ENCODE data around the gene FAM241B. TPM values are rescaled to one million over a fixed set of nuclear protein-coding genes. Genes with fewer than 3 reads are reported as not detected.

The FAM241B gene
- total and polyA plus RNA-seq, 2 donors from 2014 or later, result 7.6 to 23.7 TPM

DNA sequence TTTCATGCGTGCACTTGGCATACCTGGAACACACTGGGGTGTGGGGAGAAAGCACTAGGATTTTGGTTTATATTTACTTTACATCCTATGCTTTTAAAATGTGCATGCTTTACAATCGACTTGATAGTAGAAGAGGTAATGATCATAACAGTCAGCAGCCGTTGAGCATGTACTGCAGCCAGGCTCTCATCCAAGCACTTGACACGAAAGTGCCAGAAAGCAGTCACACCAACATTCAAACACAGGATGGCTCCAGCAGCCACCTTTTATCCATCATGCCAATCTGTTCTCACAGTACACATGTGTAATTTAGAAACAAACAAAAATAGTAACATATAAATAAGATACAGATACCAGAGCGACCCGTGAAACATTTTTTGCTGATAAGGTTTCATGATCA lies 1.2 kb upstream of the FAM241B start:
- H3K27me3 ChIP-seq (ENCODE audit: control insufficient read depth, insufficient read depth, low read length), result no peaks in the 10 kb centered on the region
- no peaks in the 10 kb centered on the region for H3K9me3 ChIP-seq (ENCODE audit: control insufficient read depth in 2 of 3, insufficient read depth in 1 of 3, low read length in 3 of 3)
- no peak overlapping the region for H3K4me3 ChIP-seq (ENCODE audit: low read length in 3 of 3)
- DNase-seq, result peak in 1 of 5 donors; percentile 5
- H3K4me1 ChIP-seq (ENCODE audit: control insufficient read depth in 2 of 3, insufficient read depth in 2 of 3, low read depth in 1 of 3, low read length in 3 of 3), result peaks cover 0 to 4% (median 0%) of the 10 kb centered on the region in 3 donors
- no peak overlapping the region for H3K27ac ChIP-seq (ENCODE audit: low read depth in 2 of 2, low read length in 2 of 2)
- no peak for FAIRE-seq
- TF ChIP-seq, protein P1, sequence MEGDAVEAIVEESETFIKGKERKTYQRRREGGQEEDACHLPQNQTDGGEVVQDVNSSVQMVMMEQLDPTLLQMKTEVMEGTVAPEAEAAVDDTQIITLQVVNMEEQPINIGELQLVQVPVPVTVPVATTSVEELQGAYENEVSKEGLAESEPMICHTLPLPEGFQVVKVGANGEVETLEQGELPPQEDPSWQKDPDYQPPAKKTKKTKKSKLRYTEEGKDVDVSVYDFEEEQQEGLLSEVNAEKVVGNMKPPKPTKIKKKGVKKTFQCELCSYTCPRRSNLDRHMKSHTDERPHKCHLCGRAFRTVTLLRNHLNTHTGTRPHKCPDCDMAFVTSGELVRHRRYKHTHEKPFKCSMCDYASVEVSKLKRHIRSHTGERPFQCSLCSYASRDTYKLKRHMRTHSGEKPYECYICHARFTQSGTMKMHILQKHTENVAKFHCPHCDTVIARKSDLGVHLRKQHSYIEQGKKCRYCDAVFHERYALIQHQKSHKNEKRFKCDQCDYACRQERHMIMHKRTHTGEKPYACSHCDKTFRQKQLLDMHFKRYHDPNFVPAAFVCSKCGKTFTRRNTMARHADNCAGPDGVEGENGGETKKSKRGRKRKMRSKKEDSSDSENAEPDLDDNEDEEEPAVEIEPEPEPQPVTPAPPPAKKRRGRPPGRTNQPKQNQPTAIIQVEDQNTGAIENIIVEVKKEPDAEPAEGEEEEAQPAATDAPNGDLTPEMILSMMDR (IDR thresholded peaks at IDR 0.05; ENCODE audit: borderline replicate concordance, extremely low read depth, insufficient read depth), result no peak
- intact Hi-C loops (cut with DNase I), result no loop called here
- H3K9ac ChIP-seq (ENCODE audit: low read length in 3 of 3), result no peak overlapping the region
- H3K36me3 ChIP-seq (ENCODE audit: control insufficient read depth in 2 of 3, insufficient read depth in 3 of 3, low read length in 3 of 3), result no peaks in the 10 kb centered on the region

DNA sequence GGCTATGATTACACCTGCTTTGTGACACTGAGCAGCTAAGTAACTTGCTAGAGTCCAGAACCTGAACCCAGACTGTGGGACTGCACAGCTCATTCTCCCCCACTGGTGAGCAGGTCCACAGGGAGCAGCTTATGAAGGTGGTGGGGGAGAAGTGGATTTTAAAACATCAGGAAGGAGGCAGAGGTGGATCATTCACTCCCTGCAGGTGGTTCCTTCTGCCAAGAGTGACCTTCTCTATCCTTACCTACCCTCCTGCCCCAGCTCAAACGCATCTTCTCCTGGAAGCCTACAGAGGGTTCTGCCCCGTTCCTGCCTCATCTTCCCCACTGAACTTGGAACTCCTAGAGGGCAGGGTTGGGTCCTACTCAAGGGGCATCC lies 539 bp upstream of the FAM241B start:
- no peak overlapping the region for H3K9ac ChIP-seq (ENCODE audit: low read length in 3 of 3)
- FAIRE-seq (no peak), DNase-seq (no peak)
- peak overlapping the region in 1 of 3 donors; percentile 66 for H3K4me3 ChIP-seq (ENCODE audit: low read length in 3 of 3)
- no peaks in the 10 kb centered on the region for H3K9me3 ChIP-seq (ENCODE audit: control insufficient read depth in 2 of 3, insufficient read depth in 1 of 3, low read length in 3 of 3)
- H3K27ac ChIP-seq (ENCODE audit: low read depth in 2 of 2, low read length in 2 of 2), result no peak overlapping the region
- H3K4me1 ChIP-seq (ENCODE audit: control insufficient read depth in 2 of 3, insufficient read depth in 2 of 3, low read depth in 1 of 3, low read length in 3 of 3), result peaks cover 0 to 4% (median 0%) of the 10 kb centered on the region in 3 donors
- H3K36me3 ChIP-seq (ENCODE audit: control insufficient read depth in 2 of 3, insufficient read depth in 3 of 3, low read length in 3 of 3), result no peaks in the 10 kb centered on the region
- H3K27me3 ChIP-seq (ENCODE audit: control insufficient read depth, insufficient read depth, low read length), result no peaks in the 10 kb centered on the region
- TF ChIP-seq, protein P1 (IDR thresholded peaks at IDR 0.05; ENCODE audit: borderline replicate concordance, extremely low read depth, insufficient read depth), result no peak
- intact Hi-C loops (cut with DNase I), result no loop called here

DNA sequence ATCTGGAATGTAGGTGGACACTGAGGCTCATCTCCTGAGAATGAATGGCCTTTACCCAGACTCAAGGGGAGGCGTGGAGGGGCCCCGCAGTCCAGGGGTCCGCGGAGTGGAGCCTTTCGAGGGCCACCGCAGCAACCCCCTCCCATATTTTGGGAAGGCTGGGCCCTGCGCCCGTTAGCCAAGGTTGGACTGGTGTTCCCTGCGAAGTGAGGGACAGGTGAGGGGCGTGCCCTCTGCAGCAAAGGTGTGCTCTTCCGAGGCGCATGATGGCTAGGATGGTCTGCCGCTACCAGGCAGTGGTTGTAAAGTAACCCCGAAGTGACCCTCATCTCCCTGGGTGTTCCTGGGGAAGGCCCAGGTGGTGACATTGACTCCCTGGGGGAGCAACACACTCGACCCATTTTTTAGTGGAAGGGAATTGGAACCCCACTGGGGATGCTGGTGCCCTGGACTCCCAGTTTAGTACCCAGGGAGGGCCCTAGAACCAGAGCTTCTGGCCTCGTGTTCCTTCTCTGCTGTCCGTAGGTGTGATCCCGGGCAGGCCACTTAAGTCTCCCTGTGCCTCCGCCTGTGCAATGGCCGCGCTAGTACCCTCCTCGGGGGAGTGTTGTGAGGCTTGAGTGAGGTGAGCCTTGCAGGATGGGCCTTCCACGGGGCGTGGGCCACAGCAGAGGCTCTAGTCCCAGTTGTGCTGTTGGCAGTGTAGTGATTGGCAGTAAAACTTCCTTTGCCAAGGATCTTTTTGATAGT lies 779 bp downstream of the FAM241B start:
- H3K27ac ChIP-seq (ENCODE audit: low read depth in 2 of 2, low read length in 2 of 2), result no peak overlapping the region
- H3K36me3 ChIP-seq (ENCODE audit: control insufficient read depth in 2 of 3, insufficient read depth in 3 of 3, low read length in 3 of 3), result no peaks in the 10 kb centered on the region
- TF ChIP-seq, protein P1 (IDR thresholded peaks at IDR 0.05; ENCODE audit: borderline replicate concordance, extremely low read depth, insufficient read depth), result no peak
- H3K9ac ChIP-seq (ENCODE audit: low read length in 3 of 3), result peak overlapping the region in 2 of 3 donors; percentile 24 to 26
- no peaks in the 10 kb centered on the region for H3K27me3 ChIP-seq (ENCODE audit: control insufficient read depth, insufficient read depth, low read length)
- peak in 1 of 5 donors; percentile 9 for DNase-seq
- peak overlapping the region; percentile 28 to 66 (median 52) for H3K4me3 ChIP-seq (ENCODE audit: low read length in 3 of 3)
- intact Hi-C loops (cut with DNase I), result no loop called here
- peaks cover 0 to 4% (median 0%) of the 10 kb centered on the region in 3 donors for H3K4me1 ChIP-seq (ENCODE audit: control insufficient read depth in 2 of 3, insufficient read depth in 2 of 3, low read depth in 1 of 3, low read length in 3 of 3)
- no peak for FAIRE-seq
- no peaks in the 10 kb centered on the region for H3K9me3 ChIP-seq (ENCODE audit: control insufficient read depth in 2 of 3, insufficient read depth in 1 of 3, low read length in 3 of 3)

Data from kidney (tissue), 14 donors.